Ovary (tissue), 9 donors: ENCODE data around the gene ARID1B. TPM values are rescaled to one million over a fixed set of nuclear protein-coding genes. Genes with fewer than 3 reads are reported as not detected.

ENCODE experiments used
- DNase-seq, 5 donors: peaks; one replicate each; pipeline ENCODE4 v3.0.0-alpha.2; 2019 to 2020
- H3K27ac ChIP-seq, 2 donors: fragments of 200-600 bp; one replicate each; pipeline versions ENCODE4 v1.5.1 to v1.8.0; 2019 to 2022
- H3K27me3 ChIP-seq: fragments of 200-600 bp; one replicate; pipeline ENCODE4 v1.8.0; 2022
- H3K36me3 ChIP-seq: fragments of 200-600 bp; sonication (generic); one replicate; pipeline ENCODE4 v1.5.1; 2019
- H3K4me1 ChIP-seq: one replicate; pipeline ENCODE4 v1.8.1; 2013; ENCODE audit warnings: mild to moderate bottlenecking, moderate library complexity; ENCODE audit not compliant: insufficient read depth
- H3K4me3 ChIP-seq: fragments of 200-600 bp; sonication (generic); one replicate; pipeline ENCODE4 v1.5.1; 2017
- H3K9me3 ChIP-seq, 2 donors: fragments of 200-600 bp in 1 of 2; sonication (generic) in 1 of 2; one replicate each; pipeline versions ENCODE4 v1.5.1 to v1.8.1; 2013 to 2019; ENCODE audit warnings: mild to moderate bottlenecking in 1 of 2, moderate library complexity in 1 of 2
- EP300 ChIP-seq: sonication (generic); formaldehyde crosslinking; IDR thresholded peaks from one replicate; pipeline ENCODE4 v1.6.1; 2017; ENCODE audit warnings: antibody characterized with exemption
- POLR2A ChIP-seq: fragments of 450-650 bp; IDR thresholded peaks from one replicate; pipeline ENCODE4 v1.6.1; 2017; ENCODE audit warnings: antibody characterized with exemption, mild to moderate bottlenecking, moderate library complexity
- WGBS, 3 donors: extraction: QIAGEN DNeasy Blood & Tissue Kit in 1 of 3; methylation state at CpG; one replicate each; pipeline versions ENCODE4 v1.1.5 to v1.1.7; 2013 to 2017; 5-methylcytosine and 5-hydroxymethylcytosine counted together
- intact Hi-C, 4 donors: fragments of 100-400 bp; cut with DNase I; formaldehyde crosslinking; loops; one replicate each; pipeline versions ENCODE4 v1.11.0 to v1.15.1; 2022 to 2023
- polyA plus RNA-seq, 2 donors: library from polyadenylated mRNA; stranded (reverse); fragments of 200-250 nt in 1 of 2; fragments of 350-450 nt in 1 of 2; fragmentation: Illumina TruSeq in 1 of 2; extraction: RNeasy Lipid Tissue Mini Kit (QIAGEN cat#74804) in 1 of 2; gene quantifications; one replicate each; pipeline ENCODE4 v1.2.3, GENCODE V29; 2013 to 2014
- total RNA-seq, 7 donors: library from RNA; depleted of rRNA in 2 of 7; stranded (reverse); fragments of >200 nt in 2 of 7; fragmentation: NEBNext Ultra II Directional in 3 of 7; extraction: Animal tissue kit (Norgen Biotek cat#: 25700) in 3 of 7; gene quantifications; one replicate each; pipeline versions ENCODE4 v1.1.0 to v1.2.4, GENCODE V29; 2016 to 2023
- TF ChIP-seq, protein P1 (sequence below), 3 donors: fragments of 450-650 bp in 2 of 3; fragments of 200-600 bp in 1 of 3; IDR thresholded peaks; one replicate each; pipeline versions ENCODE4 v1.5.1 to v1.8.0; 2016 to 2022; ENCODE audit warnings: antibody characterized with exemption in 3 of 3, mild to moderate bottlenecking in 1 of 3
- donor health status: DM: no; HTN: no; CAD: no; lungs with moderate emphysema.
- donor health status: DM: no; HTN: no; CAD: no.
- donor health status: Bipolar disorder and iron deficiency.
- donor health status: DM: yes; HTN: yes; CAD: no.
- donor health status: DM: no; HTN: no; CAD: no.
- donor health status: DM: yes; HTN: yes; CAD: no.

Gene ARID1B
- total and polyA plus RNA-seq, 9 donors: 33.2 to 144 (median 105) TPM

DNA sequence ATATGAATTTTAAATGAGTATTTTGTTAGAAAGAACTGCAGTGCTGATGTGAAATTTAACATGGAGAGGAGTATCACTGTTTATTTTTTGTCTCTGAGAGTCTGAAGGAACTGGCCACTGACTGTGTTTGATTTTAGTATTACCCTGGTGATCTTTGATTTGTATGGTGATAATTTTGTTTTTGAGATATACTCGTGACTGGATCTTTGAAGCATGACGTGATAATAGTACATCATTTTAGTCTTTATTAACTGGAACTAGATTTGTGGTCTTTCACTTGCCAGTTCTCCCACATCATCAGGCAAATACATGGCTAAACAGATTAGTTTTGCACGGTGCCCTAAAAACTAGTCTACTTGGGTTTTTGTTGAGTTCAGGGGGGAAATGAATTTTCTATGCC lies 55.5 kb downstream of the ARID1B start:
- no peak for DNase-seq
- H3K36me3 ChIP-seq: no peaks in the 10 kb centered on the region
- no peaks in the 10 kb centered on the region for H3K27me3 ChIP-seq
- no peaks in the 10 kb centered on the region for H3K9me3 ChIP-seq
- intact Hi-C loops: loop anchor here in 1 of 4 donors (5.0 kb wide), 1 partner anchor 45 kb away; no protein-coding TSS in a partner anchor
- TF ChIP-seq EP300 (no peak), POLR2A (no peak)
- TF ChIP-seq, protein P1, sequence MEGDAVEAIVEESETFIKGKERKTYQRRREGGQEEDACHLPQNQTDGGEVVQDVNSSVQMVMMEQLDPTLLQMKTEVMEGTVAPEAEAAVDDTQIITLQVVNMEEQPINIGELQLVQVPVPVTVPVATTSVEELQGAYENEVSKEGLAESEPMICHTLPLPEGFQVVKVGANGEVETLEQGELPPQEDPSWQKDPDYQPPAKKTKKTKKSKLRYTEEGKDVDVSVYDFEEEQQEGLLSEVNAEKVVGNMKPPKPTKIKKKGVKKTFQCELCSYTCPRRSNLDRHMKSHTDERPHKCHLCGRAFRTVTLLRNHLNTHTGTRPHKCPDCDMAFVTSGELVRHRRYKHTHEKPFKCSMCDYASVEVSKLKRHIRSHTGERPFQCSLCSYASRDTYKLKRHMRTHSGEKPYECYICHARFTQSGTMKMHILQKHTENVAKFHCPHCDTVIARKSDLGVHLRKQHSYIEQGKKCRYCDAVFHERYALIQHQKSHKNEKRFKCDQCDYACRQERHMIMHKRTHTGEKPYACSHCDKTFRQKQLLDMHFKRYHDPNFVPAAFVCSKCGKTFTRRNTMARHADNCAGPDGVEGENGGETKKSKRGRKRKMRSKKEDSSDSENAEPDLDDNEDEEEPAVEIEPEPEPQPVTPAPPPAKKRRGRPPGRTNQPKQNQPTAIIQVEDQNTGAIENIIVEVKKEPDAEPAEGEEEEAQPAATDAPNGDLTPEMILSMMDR (IDR thresholded peaks at IDR 0.05): no peak
- 38 to 44% (median 38%) methylated on average over 3 of the region's 3 CpGs for WGBS, 3 donors
- H3K4me3 ChIP-seq: no peak overlapping the region
- H3K27ac ChIP-seq: no peak overlapping the region
- H3K4me1 ChIP-seq: peaks cover 11% of the 10 kb centered on the region

DNA sequence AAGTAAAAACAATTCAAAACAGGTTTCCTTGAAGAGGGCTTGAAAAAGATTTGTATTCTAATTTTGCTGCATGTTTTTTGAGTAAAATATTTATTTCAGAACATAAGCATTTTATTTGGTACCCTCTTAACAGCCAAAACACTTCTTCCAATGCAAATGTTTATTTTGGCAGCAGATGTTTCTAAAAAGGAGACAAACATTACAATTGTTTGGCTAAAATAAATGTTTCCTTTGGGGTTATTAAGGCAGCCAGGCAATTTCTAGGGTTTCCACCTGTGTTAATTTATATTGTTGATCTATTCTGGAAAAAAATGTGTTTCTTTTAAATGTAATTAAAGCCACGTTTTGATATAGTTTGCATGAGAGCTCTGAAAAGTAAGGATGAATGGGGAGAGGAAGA lies 56.6 kb downstream of the ARID1B start:
- Histone ChIP-seq H3K9me3 (no peaks in the 10 kb centered on the region), H3K27me3 (no peaks in the 10 kb centered on the region), H3K4me1 (peaks cover 9% of the 10 kb centered on the region), H3K36me3 (no peaks in the 10 kb centered on the region), H3K27ac (no peak overlapping the region), H3K4me3 (no peak overlapping the region)
- intact Hi-C loops: loop anchor here in 1 of 4 donors (5.0 kb wide), 1 partner anchor 46 kb away; no protein-coding TSS in a partner anchor
- DNase-seq: no peak
- no peak for TF ChIP-seq POLR2A
- TF ChIP-seq, protein P1 (IDR thresholded peaks at IDR 0.05): no peak
- no peak for TF ChIP-seq EP300
- 5 to 13% (median 10%) methylated on average over 1 of the region's 1 CpG for WGBS, 3 donors

GRCh38 chr6:156839129-156839528 lies 62.0 kb downstream of the ARID1B start:
- H3K27me3 ChIP-seq: no peaks in the 10 kb centered on the region
- H3K9me3 ChIP-seq: no peaks in the 10 kb centered on the region
- H3K4me1 ChIP-seq: peaks cover 29% of the 10 kb centered on the region
- H3K4me3 ChIP-seq: no peak overlapping the region
- WGBS, 3 donors: 73 to 85% (median 76%) methylated on average over 2 of the region's 2 CpGs
- peak overlapping the region in 1 of 2 donors; percentile 1 for H3K27ac ChIP-seq
- no peak for DNase-seq
- TF ChIP-seq EP300 (no peak), POLR2A (no peak)
- TF ChIP-seq, protein P1 (IDR thresholded peaks at IDR 0.05): no peak
- no peaks in the 10 kb centered on the region for H3K36me3 ChIP-seq
- intact Hi-C loops: no loop called here

- H3K27ac ChIP-seq: peak overlapping the region in 1 of 2 donors; percentile 1
- intact Hi-C loops: no loop called here
These were observed 62.4 kb downstream of the ARID1B start for GRCh38 chr6:156839591-156840001.

More at GRCh38 chr6:156839591-156840001, 62.4 kb downstream of the ARID1B start:
- Histone ChIP-seq H3K4me3 (no peak overlapping the region), H3K9me3 (no peaks in the 10 kb centered on the region), H3K36me3 (no peaks in the 10 kb centered on the region), H3K27me3 (no peaks in the 10 kb centered on the region), H3K4me1 (peaks cover 29% of the 10 kb centered on the region)
- 12 to 17% (median 14%) methylated on average over 9 of the region's 9 CpGs for WGBS, 3 donors
- DNase-seq: peak in 2 of 5 donors; percentile 35 to 40
- TF ChIP-seq POLR2A (no peak), EP300 (no peak)
- TF ChIP-seq, protein P1 (IDR thresholded peaks at IDR 0.05): no peak
